IMR-90 (cell line): ENCODE measurements around the gene ERGIC2.
"Not testable (repeated sequence)": the region's sequence is repeated elsewhere in the genome, so short reads cannot be mapped to it uniquely, and the experiment has no call there.

Experiments
- CTCF ChIP-seq: conservative IDR thresholded peaks from 2 replicates; pipeline ENCODE4 v1.5.1; 2012; ENCODE audit warnings: mild to moderate bottlenecking, low read depth, low read length, improper control_type of control experiment
- POLR2A ChIP-seq: IDR thresholded peaks from 2 replicates; pipeline ENCODE4 v1.6.1; 2012; ENCODE audit warnings: mild to moderate bottlenecking, low read depth, low read length
- USF2 ChIP-seq: fragments of 150-350 bp; IDR thresholded peaks from 2 replicates; pipeline ENCODE4 v1.6.1; 2017; ENCODE audit warnings: mild to moderate bottlenecking, antibody characterized with exemption, low read length, low read depth

- TF ChIP-seq CTCF, USF2, POLR2A: not testable (repeated sequence)
Observed at GRCh38 chr12:29385194-29385593, 4.2 kb upstream of the ERGIC2 start.
